Retinal pigment epithelial cell (primary cell): ENCODE results near the gene ZNF225.

Experiments
- DNase-seq: peaks from one replicate; pipeline ENCODE4 v3.0.0-alpha.2; 2010; ENCODE audit warnings: low read depth
- H3K4me3 ChIP-seq: 2 replicates; pipeline ENCODE4 v1.5.1; 2011; ENCODE audit warnings: mild to moderate bottlenecking, low read length, control low read depth, moderate library complexity
- TF ChIP-seq, protein P1 (sequence below): conservative IDR thresholded peaks from 2 replicates; pipeline ENCODE4 v1.5.1; 2011; ENCODE audit warnings: low read depth, low read length, control low read depth, inconsistent platforms

ZNF225 gene

DNA sequence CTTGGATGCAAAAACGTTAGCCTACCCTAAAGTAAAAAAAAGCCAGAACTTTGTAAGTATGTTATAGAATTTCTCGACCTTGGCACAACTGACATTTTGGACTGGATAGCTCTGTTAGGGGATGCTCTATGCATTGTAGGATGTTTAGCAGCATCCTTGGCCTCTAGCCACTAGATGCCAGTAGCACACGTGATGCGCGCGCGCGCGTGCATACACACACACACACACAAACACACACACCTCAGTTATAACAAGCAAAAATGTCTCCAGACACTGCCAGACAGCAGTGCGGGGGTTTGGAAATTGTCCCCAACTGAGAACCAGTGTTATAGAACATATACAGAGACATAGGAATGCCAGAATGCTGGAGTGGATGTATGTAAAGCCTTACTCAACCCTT lies 68.9 kb downstream of the ZNF225 start:
- no peak overlapping the region for H3K4me3 ChIP-seq
- TF ChIP-seq, protein P1, sequence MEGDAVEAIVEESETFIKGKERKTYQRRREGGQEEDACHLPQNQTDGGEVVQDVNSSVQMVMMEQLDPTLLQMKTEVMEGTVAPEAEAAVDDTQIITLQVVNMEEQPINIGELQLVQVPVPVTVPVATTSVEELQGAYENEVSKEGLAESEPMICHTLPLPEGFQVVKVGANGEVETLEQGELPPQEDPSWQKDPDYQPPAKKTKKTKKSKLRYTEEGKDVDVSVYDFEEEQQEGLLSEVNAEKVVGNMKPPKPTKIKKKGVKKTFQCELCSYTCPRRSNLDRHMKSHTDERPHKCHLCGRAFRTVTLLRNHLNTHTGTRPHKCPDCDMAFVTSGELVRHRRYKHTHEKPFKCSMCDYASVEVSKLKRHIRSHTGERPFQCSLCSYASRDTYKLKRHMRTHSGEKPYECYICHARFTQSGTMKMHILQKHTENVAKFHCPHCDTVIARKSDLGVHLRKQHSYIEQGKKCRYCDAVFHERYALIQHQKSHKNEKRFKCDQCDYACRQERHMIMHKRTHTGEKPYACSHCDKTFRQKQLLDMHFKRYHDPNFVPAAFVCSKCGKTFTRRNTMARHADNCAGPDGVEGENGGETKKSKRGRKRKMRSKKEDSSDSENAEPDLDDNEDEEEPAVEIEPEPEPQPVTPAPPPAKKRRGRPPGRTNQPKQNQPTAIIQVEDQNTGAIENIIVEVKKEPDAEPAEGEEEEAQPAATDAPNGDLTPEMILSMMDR, result no peak
- DNase-seq, result no peak
